ENCODE measurements around the gene PCNA.
A peak's percentile ranks its signal among the peaks of the same experiment; 100 is the strongest.

PCNA gene

DNA sequence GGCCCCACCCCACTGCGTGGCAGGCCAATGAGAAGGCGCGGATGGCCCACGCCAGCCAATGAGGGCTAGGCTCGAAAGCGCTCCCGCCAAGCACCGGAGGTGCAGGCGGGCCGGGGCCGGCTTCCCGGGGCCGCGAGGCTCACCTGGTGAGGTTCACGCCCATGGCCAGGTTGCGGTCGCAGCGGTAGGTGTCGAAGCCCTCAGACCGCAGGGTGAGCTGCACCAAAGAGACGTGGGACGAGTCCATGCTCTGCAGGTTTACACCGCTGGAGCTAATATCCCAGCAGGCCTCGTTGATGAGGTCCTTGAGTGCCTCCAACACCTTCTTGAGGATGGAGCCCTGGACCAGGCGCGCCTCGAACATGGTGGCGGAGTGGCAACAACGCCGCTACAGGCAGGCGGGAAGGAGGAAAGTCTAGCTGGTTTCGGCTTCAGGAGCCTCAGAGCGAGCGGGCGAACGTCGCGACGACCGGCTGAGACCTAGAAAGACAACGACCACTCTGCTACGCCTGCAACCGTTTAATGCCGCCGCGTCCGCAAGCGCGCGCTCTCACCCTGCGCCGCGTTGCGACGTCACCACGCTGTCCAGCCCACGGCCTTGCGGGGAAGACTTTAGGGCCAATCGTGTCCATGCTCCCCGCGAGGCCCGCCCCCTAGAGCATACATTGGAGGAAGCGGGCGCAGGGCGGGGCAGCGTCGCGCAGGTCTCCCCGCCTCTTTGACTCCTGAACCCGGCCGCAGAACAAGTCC, at the start of gene PCNA:
PCNA (minus strand) TSS at position 524 of the 750 bp plus-strand sequence; CDS start at position 364, 160 bp downstream.
- peak; percentile 91 to 96 for DNase-seq (ENCODE audit: low read depth in 2 of 2)

- DNase-seq (ENCODE audit: low read depth in 2 of 2), result no peak
Observed at GRCh38 chr20:5168651-5169396, 49.1 kb upstream of the PCNA start.

DNA sequence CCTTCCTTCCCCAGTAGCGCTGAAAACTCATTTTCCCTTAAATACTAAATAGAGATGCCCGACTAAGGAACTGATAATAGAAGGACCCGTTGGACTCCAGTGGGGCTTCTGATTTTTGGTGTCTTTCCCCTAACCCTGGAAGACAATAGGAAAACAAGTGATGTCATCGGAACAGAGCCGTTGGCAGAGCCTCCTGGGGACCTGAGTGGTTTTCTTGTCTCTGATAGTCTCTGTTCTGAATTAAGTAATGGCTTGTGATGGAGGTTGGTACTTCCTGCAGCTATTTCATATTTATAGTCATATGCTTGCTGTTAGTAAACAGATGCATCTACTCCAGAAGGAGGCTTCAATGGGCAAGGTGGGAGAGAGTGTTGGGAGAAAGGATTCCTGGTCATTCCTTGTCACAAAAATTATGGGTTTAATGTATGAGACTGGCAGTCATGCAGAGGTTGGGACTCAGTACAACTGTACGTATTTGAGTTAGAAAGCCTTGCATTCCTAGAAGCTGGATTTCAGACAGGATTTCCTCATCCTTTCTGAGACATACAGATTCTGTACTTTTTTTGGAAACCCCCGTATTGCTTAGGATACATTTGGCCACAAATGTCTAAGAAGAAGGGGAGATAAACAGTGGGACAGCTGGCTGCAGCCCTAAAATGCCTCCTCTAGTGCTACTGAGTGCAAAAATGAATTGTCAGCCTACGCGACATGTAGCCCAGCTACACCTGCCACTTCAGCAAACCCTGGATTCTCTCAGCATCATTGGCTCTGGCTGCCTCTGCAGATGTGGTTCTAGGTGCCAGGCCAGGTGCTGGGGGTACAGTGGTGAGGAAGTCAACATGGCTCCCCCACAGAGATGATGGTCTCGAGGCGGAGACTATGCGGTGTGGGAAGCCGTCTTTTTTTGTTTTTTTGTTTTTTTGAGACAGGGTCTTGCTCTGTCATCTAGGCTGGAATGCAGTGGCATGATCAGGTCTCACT, 45.2 kb upstream of the PCNA start:
- no peak for DNase-seq (ENCODE audit: low read depth in 2 of 2)

DNA sequence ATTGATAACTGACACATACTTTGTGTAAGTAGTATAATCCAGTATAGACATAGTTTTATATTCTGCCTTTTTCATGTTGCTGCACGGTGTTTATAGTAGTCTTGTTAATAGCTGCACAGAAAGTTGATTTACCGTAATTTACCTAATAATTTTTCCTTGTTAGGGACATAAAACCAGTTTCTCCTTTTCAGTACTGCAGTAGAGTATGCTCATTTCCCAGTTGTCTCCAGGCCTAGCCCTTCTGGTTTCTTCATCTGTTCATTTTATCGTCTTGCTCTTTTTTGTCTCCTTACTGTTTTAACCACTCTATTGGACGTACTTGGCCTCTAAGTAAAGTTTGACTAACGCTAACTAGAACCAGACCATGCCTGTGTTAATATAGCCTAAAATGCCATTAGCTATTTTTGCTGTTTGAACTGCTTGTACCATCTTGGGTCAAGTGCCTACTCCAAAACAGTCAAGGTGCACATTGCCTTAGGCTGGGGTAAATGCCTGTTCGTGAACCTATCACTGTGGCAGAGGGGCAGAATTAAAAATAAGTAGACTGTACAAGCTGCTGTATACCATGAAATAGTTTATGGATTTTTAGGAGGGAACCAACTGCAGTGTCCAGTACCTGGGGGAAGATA, 41.9 kb upstream of the PCNA start:
- no peak for DNase-seq (ENCODE audit: low read depth in 2 of 2)

GRCh38 chr20:5160882-5161281, 41.1 kb upstream of the PCNA start:
- DNase-seq (ENCODE audit: low read depth in 2 of 2), result no peak

GRCh38 chr20:5159928-5160327, 40.2 kb upstream of the PCNA start:
- DNase-seq (ENCODE audit: low read depth in 2 of 2), result no peak

DNA sequence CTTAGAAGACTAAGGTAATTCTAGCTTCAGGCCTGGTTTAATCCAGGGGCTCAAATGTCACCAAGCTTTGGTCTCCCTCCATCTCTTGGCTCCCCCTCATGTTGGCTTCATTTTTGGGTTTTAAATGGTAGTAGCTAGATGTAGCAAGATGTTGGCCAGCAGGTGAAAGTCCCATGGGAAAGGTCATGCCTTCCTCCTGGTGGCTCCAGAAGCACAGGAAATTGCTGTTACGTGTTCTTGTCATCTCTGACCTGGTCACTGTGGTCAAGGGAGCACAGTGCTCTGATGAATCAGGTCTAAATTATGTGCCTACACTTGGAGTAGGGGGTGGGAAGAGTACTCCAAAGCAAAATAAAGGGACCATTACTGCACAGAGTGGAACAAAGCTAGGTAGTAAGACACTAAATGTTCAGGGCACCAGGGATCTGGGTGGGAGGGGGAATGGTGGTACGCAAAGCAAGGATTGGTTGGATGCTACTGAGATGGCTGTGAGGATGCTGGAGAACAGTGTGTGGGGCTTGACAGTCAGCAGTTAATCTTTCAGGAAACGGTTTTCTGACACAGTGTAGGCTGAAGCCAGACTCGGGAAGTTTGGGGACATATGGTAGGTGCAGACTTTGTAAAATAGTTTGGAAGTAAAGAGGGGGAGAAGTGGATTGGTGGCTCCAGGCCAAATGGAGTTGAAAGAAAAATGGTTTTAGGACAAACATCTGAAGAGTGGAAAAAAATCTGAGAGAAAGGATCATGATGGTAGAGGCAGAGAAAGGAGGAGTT, 37.1 kb upstream of the PCNA start:
- no peak for DNase-seq (ENCODE audit: low read depth in 2 of 2)

DNA sequence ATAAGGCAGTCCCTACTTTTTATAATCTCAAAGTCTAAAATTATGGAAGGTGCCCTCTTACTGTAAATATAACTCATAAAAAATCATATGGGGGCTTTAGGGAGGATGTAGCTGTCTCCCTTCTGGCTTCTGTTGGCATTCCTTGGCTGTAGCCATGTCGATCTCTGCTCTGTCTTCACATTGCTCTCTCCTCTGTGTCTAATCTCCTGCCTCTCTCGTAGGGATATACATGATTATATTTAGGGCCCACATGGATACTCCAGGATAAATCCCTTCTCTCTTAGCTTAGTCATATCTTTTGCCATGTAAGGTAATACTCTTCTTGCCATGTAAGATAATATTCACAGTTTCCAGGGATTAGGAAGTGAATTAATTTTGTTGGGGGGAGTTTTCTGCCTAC, 35.6 kb upstream of the PCNA start:
- DNase-seq (ENCODE audit: low read depth in 2 of 2), result no peak

DNA sequence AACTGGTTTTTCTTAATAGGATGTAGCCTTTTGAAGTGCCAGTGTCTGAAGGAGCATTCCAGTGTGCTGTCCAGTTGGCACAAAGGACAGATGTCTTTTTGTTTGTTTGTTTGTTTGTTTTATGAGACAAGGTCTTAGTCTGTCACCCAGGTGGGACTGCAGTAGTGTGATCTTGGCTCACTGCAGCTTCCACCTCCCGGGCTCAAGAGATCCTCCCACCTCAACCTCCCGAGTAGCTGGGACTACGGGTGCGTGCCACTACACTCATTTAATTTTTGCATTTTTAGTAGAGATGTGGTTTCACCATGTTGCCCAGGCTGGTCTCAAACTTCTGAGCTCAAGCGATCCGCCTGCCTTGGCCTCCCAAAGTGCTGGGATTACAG, 34.8 kb upstream of the PCNA start:
- no peak for DNase-seq (ENCODE audit: low read depth in 2 of 2)

GRCh38 chr20:5153612-5154542, 34.1 kb upstream of the PCNA start:
- DNase-seq (ENCODE audit: low read depth in 2 of 2), result no peak

GRCh38 chr20:5153152-5153467, 33.4 kb upstream of the PCNA start:
- no peak for DNase-seq (ENCODE audit: low read depth in 2 of 2)

GRCh38 chr20:5150226-5151076, 30.7 kb upstream of the PCNA start:
- DNase-seq (ENCODE audit: low read depth in 2 of 2), result no peak

- DNase-seq (ENCODE audit: low read depth in 2 of 2), result no peak
Observed at GRCh38 chr20:5149892-5150225, 30.1 kb upstream of the PCNA start.

- DNase-seq (ENCODE audit: low read depth in 2 of 2), result no peak
Observed at GRCh38 chr20:5148581-5148980, 28.8 kb upstream of the PCNA start.

DNA sequence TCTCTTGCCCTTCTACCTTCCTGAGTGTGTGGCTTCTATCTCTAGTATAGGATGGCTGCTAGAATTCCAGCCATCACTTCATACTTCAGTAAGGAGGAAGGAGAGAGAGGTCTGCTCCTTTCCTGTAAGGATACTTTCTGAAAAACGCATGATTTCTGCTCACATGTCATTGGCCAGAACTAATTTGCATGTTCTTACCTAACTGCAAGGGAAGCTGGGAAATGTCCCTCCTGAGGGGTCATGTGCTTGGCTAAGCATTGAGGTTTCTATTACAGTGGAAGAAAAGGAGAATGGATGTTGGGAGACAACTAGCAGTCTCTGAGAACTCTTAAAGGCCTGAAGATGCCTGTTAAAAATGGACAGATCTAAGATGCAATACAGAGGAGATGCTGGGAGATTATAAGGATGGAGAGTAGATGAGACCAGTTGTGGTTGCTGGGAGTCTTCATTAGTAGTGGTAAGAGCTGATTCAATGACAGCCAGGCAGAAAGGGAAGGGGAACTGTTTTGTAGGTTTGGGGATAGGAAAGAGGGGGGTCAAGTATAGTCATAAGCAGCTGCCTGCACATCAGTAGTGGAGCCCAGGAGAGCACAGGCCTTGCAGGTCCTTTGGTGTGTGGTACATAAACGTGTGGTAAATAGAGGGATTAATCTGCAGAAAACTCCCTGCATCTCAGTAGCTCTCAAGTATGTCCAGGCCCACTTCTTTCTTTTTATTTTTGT, 27.3 kb upstream of the PCNA start:
- DNase-seq (ENCODE audit: low read depth in 2 of 2), result no peak

GRCh38 chr20:5146099-5146668, 26.4 kb upstream of the PCNA start:
- DNase-seq (ENCODE audit: low read depth in 2 of 2), result no peak

DNA sequence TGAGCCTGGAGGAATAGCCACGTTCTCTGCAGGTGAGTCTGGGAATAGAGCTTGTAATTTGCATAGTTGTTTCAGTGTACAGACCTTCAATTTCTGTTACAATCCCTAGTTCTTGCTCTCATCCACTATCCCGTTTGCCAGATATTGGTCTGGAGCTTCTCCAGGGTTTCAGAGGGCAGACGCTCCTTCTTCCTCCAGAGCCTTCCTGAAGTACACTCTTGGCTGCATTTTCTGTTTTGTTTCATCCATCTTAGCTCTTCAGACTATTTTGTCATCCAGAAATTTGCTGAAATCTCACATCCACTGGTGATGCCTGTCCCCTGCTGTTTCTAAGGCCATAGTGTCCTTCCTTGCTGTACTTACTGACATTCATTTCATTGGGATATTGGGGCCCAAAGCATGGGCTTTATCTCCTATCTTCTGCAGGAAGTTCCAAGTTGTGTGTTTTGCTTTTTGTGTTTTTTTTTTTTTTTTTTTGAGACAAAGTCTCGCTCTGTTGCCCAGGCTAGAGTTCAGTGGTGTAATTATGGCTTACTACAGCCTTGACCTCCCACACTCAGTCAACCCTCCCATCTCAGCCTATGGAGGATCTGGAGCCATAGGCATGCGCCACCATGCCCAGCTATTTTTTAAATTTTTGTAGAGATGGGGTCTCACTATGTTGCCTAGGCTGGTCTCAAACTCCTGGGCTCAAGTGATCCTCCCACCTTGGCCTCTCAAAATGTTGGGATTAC, 25.8 kb upstream of the PCNA start:
- DNase-seq (ENCODE audit: low read depth in 2 of 2), result no peak
